Measurements from ENCODE around the gene AKAP6.
"Not testable (repeated sequence)": the region's sequence is repeated elsewhere in the genome, so short reads cannot be mapped to it uniquely, and the experiment has no call there.

AKAP6 gene

GRCh38 chr14:32784405-32784804, 455.3 kb downstream of the AKAP6 start:
- no peak overlapping the region for H3K4me3 ChIP-seq (ENCODE audit: low read length)
- H3K4me2 ChIP-seq (ENCODE audit: low read length): no peak overlapping the region
- H3K9me3 ChIP-seq (ENCODE audit: control insufficient read depth, insufficient read depth, low read length): no peaks in the 10 kb centered on the region
- H3K4me1 ChIP-seq (ENCODE audit: control insufficient read depth, low read length): no peaks in the 10 kb centered on the region
- H3K79me2 ChIP-seq (ENCODE audit: control insufficient read depth, low read length): no peaks in the 10 kb centered on the region
- no peak for TF ChIP-seq CTCF (IDR thresholded peaks at IDR 0.05; ENCODE audit: low read depth, low read length, poor library complexity, severe bottlenecking)
- TF ChIP-seq EZH2phosphoT487 (IDR thresholded peaks at IDR 0.05; ENCODE audit: borderline replicate concordance, low read length): no peak
- H3K9me2 ChIP-seq (replicated peaks; ENCODE audit: control insufficient read depth, low read length): no peaks in the 10 kb centered on the region
- no peaks in the 10 kb centered on the region for H3K36me3 ChIP-seq (ENCODE audit: control insufficient read depth, low read length)
- no peaks in the 10 kb centered on the region for H4K20me1 ChIP-seq (ENCODE audit: control insufficient read depth, insufficient read depth, low read depth, low read length)
- H3F3A ChIP-seq (ENCODE audit: control insufficient read depth, insufficient read depth): no peaks in the 10 kb centered on the region
- no peak overlapping the region for H3K27ac ChIP-seq (ENCODE audit: low read depth, low read length)
- no peaks in the 10 kb centered on the region for H3K27me3 ChIP-seq (ENCODE audit: control insufficient read depth, low read length)

- H3K27me3 ChIP-seq (ENCODE audit: control insufficient read depth, low read length): no peaks in the 10 kb centered on the region
- H3K27ac ChIP-seq (ENCODE audit: low read depth, low read length): no peak overlapping the region
- no peak overlapping the region for H3K4me3 ChIP-seq (ENCODE audit: low read length)
- no peaks in the 10 kb centered on the region for H3K9me3 ChIP-seq (ENCODE audit: control insufficient read depth, insufficient read depth, low read length)
- no peaks in the 10 kb centered on the region for H3K79me2 ChIP-seq (ENCODE audit: control insufficient read depth, low read length)
- H3K4me2 ChIP-seq (ENCODE audit: low read length): no peak overlapping the region
- H3K9me2 ChIP-seq (replicated peaks; ENCODE audit: control insufficient read depth, low read length): no peaks in the 10 kb centered on the region
- H4K20me1 ChIP-seq (ENCODE audit: control insufficient read depth, insufficient read depth, low read depth, low read length): no peaks in the 10 kb centered on the region
- H3K36me3 ChIP-seq (ENCODE audit: control insufficient read depth, low read length): no peaks in the 10 kb centered on the region
- TF ChIP-seq CTCF (IDR thresholded peaks at IDR 0.05; ENCODE audit: low read depth, low read length, poor library complexity, severe bottlenecking) (no peak), EZH2phosphoT487 (IDR thresholded peaks at IDR 0.05; ENCODE audit: borderline replicate concordance, low read length) (no peak)
- H3F3A ChIP-seq (ENCODE audit: control insufficient read depth, insufficient read depth): no peaks in the 10 kb centered on the region
- no peaks in the 10 kb centered on the region for H3K4me1 ChIP-seq (ENCODE audit: control insufficient read depth, low read length)
These were observed 456.5 kb downstream of the AKAP6 start for GRCh38 chr14:32785585-32785984.

- Histone ChIP-seq H3K36me3 (ENCODE audit: control insufficient read depth, low read length) (no peaks in the 10 kb centered on the region), H3K27ac (ENCODE audit: low read depth, low read length) (no peak overlapping the region), H3K79me2 (ENCODE audit: control insufficient read depth, low read length) (no peaks in the 10 kb centered on the region), H3K9me3 (ENCODE audit: control insufficient read depth, insufficient read depth, low read length) (no peaks in the 10 kb centered on the region), H4K20me1 (ENCODE audit: control insufficient read depth, insufficient read depth, low read depth, low read length) (no peaks in the 10 kb centered on the region), H3K4me3 (ENCODE audit: low read length) (no peak overlapping the region), H3F3A (ENCODE audit: control insufficient read depth, insufficient read depth) (no peaks in the 10 kb centered on the region), H3K27me3 (ENCODE audit: control insufficient read depth, low read length) (no peaks in the 10 kb centered on the region), H3K4me1 (ENCODE audit: control insufficient read depth, low read length) (no peaks in the 10 kb centered on the region), H3K9me2 (replicated peaks; ENCODE audit: control insufficient read depth, low read length) (no peaks in the 10 kb centered on the region), H3K4me2 (ENCODE audit: low read length) (no peak overlapping the region)
- TF ChIP-seq CTCF (IDR thresholded peaks at IDR 0.05; ENCODE audit: low read depth, low read length, poor library complexity, severe bottlenecking) (no peak), EZH2phosphoT487 (IDR thresholded peaks at IDR 0.05; ENCODE audit: borderline replicate concordance, low read length) (no peak)
These were observed 457.8 kb downstream of the AKAP6 start for GRCh38 chr14:32786886-32787285.

- not testable (repeated sequence) for H3K9me2 ChIP-seq (replicated peaks; ENCODE audit: control insufficient read depth, low read length); H3F3A ChIP-seq (ENCODE audit: control insufficient read depth, insufficient read depth); H3K79me2 ChIP-seq (ENCODE audit: control insufficient read depth, low read length)
These were observed 463.9 kb downstream of the AKAP6 start for GRCh38 chr14:32793033-32793432.

More at GRCh38 chr14:32793033-32793432, 463.9 kb downstream of the AKAP6 start:
- not testable (repeated sequence) for H3K27me3 ChIP-seq (ENCODE audit: control insufficient read depth, low read length); H4K20me1 ChIP-seq (ENCODE audit: control insufficient read depth, insufficient read depth, low read depth, low read length); H3K4me2 ChIP-seq (ENCODE audit: low read length); H3K4me3 ChIP-seq (ENCODE audit: low read length); H3K9me3 ChIP-seq (ENCODE audit: control insufficient read depth, insufficient read depth, low read length); H3K4me1 ChIP-seq (ENCODE audit: control insufficient read depth, low read length); H3K27ac ChIP-seq (ENCODE audit: low read depth, low read length); H3K36me3 ChIP-seq (ENCODE audit: control insufficient read depth, low read length)
